Measurements from ENCODE around the gene CSMD2. TPM values are rescaled to one million over a fixed set of nuclear protein-coding genes. Genes with fewer than 3 reads are reported as not detected.
"Not testable (repeated sequence)": the region's sequence is repeated elsewhere in the genome, so short reads cannot be mapped to it uniquely, and the experiment has no call there.

Gene CSMD2
- total RNA-seq, 1 donor from 2014 or later: under 0.01 TPM

- DNase-seq (ENCODE audit: low read depth in 2 of 2): no peak
Measured at GRCh38 chr1:34055818-34056217, 109.2 kb downstream of the CSMD2 start.

- no peak for DNase-seq (ENCODE audit: low read depth in 2 of 2)
Measured at GRCh38 chr1:34054920-34055319, 110.1 kb downstream of the CSMD2 start.

GRCh38 chr1:34053660-34054059 is 111.4 kb downstream of the CSMD2 start:
- DNase-seq (ENCODE audit: low read depth in 2 of 2): no peak

DNA sequence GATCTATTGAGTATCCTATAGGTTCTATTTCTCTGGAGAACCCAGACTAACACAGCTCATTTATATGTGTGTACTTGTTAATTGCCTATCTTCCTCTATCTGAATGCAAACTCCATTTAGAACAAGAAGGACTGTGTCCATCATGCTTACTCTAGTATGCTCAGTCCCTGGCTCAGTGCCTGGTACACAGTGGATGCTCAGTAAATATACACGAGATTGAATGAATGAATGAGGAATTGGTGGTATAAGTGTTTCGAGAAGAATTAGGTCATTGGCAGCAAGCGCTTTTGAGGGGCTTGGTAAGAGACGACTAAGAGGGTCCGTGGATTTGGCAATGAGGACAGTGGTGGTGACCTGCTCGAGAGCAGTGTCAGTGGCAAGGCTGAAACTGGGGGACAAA is 112.5 kb downstream of the CSMD2 start:
- DNase-seq (ENCODE audit: low read depth in 2 of 2): no peak

DNA sequence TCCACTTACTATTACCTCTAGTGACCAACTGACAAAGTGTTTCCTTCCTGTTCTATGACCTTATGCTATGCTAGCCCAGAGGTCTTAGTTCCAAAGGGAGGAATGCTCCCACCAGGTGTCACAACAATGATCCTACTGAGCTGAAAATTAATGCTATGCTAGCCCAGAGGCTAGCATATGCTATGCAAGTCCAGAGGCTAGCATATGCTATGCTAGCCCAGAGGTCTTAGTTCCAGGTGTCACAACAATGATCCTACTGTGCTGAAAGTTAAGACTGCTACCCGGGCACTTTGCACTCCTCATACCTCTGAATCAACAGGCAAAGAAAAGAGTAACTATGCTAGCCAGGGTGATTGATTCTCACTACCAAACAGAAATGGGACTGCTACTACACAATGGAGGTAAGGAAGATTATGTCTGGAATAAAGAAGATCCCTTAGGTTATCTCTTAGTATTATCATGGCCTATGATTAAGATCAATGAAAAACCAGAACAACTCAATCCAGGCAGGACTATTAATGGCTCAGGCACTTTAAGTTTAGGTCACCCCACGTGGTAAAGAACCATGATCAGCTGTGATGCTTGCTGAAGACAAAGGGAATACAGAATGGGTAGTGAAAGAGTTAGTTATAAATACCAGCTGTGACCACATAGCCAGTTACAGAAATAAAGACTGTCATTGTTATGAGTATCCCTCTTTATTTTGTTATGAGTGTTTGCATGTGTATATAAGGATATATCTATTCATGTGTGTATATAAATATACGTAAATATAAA is 114.1 kb downstream of the CSMD2 start:
- DNase-seq (ENCODE audit: low read depth in 2 of 2): no peak

DNA sequence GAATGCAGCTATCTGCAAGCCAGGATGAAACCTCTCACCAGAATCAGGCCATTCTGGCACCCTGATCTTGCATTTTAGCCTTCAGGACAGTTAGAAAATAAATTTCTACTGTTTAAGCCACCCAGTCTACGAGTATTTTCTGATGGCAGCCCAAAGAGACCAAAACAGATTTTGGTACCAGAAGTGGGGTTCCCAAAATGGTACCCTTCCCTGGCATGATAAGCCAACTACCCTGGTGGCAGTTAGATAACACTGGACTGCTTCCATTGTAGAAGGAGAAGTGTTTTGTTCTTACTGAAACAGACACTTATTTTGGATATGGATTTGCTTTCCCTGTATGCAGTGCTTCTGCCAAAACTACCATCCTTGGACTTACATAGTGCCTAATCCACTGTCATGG is 115.0 kb downstream of the CSMD2 start:
- no peak for DNase-seq (ENCODE audit: low read depth in 2 of 2)

GRCh38 chr1:34049477-34049876 is 115.6 kb downstream of the CSMD2 start:
- DNase-seq (ENCODE audit: low read depth in 2 of 2): no peak

GRCh38 chr1:34037856-34038255 is 127.2 kb downstream of the CSMD2 start:
- DNase-seq (ENCODE audit: low read depth in 2 of 2): no peak

DNA sequence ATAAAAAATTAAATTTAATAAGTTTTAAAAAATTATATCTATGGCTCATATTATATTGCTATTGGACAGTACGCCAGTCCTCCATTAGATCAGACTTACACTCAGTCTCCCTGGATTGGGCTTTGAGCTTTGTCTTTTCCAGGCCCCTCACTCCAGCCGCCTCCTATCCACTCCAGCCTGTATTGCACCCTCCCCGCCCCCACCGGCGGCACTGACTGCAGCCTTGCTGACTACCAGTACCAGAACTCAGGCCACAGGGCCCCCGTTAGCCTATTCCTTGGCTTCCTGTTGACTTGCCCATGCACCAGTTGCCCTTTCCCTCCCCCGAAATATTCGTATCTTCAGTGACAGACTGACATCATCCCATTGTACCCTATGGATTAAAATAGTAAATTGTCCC is 127.9 kb downstream of the CSMD2 start:
- no peak for DNase-seq (ENCODE audit: low read depth in 2 of 2)

DNA sequence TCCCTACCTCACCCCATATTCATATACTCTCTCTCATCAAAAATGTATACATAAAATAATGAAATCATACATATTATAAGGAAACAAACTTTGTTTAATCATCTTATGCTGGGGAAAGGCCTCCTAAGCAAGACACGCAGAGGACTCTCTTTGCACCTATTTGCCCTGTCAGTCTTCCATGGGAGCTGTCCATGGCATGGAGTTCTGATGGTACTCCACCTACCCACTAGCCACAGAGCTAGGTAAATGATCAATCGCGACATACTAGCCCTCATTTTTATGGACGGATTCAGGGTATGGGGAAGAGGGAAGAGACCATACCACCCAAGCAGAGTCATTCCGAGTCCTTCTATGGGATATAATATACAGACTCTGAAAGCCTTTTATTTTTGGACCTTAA is 131.0 kb downstream of the CSMD2 start:
- DNase-seq (ENCODE audit: low read depth in 2 of 2): no peak

- no peak for DNase-seq (ENCODE audit: low read depth in 2 of 2)
Measured at GRCh38 chr1:34029954-34030353, 135.1 kb downstream of the CSMD2 start.

DNA sequence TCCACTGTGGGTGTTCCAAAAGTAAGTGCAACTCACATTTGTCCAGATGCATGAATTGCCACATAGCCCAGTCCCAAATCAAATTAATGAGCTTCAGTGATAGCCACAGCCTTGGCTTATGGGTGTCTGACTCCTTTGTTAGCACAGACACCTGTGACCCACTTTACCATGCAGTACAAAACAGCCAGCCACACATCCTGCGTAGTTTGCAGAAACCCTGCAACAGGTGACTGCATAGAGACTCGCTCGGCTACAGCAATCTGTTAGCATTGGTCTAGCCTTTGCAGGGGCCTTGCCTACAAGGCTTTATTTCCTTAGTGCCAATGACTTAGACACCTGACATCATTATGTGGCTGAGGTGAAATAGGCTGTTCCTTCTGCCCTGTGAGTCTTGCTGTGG is 135.5 kb downstream of the CSMD2 start:
- no peak for DNase-seq (ENCODE audit: low read depth in 2 of 2)

DNA sequence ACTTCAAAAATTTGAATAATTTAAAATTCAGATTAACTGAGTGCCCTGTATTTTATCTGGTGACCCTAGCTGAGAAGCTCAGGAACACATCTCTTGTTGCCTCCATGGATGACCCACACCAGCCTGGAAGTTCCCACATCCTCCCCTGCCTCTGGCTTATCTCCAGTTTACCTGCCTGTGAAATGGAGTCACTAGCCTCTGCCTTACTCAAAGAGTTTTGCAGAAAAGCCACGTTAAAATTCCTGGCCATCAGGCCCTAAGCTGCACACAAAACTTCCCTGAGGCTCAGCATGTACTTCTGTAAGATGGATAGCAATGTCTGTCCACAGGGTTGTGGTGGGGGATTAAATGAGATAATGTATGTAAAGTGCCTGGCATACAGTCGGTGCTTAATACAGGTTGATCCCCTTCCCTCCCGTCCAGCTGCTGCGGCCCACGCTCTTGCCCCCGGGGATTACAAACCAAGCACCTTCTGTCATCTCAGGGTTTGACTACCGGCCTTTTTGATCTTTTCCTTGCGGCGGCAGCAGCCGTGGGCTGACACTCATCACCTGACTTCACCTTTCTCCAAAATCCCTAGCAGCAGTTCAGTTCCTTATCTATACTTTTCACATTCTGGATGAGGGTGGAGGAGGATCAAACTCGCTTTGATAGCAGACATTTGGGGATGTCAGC is 136.5 kb downstream of the CSMD2 start:
- no peak for DNase-seq (ENCODE audit: low read depth in 2 of 2)

DNA sequence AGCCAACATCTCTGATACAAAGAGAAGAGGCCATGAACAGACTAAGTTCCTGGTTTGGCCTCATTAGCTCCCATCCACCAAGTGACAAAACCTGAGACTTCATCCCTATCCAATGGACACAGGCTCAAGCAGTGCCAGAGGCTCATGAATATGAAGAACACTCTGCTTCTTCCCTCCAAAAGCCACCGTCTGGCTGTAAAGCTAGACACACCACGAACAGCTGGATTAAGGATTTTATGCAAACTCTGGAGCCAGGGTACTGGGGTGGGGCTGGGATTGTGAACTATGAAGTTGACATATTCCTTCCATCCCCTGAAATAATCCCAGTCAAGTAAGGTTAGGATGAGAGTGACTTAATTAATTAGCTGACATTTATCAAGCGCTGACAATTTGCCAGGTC is 139.4 kb downstream of the CSMD2 start:
- no peak for DNase-seq (ENCODE audit: low read depth in 2 of 2)

GRCh38 chr1:34024485-34024884 is 140.5 kb downstream of the CSMD2 start:
- no peak for DNase-seq (ENCODE audit: low read depth in 2 of 2)

DNA sequence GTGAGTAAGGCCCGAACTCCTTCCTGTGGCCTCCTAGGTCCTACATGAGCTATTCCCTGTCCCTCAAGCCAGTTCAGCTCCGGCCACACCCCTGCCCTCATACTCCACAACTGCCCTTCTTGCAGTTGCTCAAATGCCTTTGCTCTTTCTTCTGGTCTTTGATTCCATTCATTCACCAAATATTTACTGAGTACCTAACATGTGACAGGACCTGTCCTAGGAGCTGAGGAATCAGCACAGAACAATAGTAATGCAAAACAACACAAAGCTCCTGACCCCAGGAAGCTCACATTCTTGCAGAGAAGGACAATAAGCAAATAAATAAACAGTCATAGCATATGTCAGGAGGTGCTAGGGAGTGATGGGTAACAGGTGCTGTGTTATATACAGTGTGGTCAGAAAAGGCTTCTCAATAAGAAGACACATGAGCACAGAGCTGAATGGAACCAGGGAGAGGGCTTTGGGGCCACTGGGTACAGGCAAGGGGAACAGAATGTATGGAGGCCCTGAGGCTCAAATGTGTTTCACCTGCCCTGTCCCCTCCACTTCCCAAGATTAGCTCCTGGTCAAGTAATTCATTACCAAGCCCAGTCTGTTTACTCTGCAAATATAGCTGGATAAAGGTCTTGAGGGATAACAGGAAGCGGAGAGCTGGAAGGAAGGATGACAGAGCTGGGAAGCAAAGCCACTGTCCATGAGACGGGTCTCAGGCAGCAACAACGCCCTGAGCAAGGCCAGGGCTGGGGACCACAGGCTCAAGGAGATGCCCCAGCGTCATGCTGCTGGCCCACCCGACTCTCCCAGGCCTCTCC is 145.1 kb downstream of the CSMD2 start:
- DNase-seq (ENCODE audit: low read depth in 2 of 2): no peak

DNA sequence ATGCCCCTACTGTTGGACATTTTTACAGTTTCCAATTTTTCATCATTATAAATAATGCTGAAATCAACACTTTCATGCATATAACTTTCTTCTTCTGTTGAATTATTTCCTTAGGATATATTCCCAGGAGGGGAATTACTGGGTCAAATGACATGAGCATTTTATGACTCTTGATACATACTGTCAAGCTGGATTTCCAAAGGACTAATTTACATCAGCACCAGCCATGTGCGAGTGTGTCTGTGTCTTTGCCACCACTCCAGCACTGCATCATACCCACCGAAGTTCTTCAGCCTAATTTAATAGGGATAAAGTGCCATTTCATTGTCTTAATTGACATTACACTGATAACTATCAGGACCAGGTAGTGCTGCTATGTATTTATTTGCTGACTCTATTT is 146.7 kb downstream of the CSMD2 start:
- DNase-seq (ENCODE audit: low read depth in 2 of 2): no peak

- DNase-seq (ENCODE audit: low read depth in 2 of 2): not testable (repeated sequence)
Measured at GRCh38 chr1:34016281-34016680, 148.7 kb downstream of the CSMD2 start.

GRCh38 chr1:34013958-34014737 is 150.9 kb downstream of the CSMD2 start:
- no peak for DNase-seq (ENCODE audit: low read depth in 2 of 2)

DNA sequence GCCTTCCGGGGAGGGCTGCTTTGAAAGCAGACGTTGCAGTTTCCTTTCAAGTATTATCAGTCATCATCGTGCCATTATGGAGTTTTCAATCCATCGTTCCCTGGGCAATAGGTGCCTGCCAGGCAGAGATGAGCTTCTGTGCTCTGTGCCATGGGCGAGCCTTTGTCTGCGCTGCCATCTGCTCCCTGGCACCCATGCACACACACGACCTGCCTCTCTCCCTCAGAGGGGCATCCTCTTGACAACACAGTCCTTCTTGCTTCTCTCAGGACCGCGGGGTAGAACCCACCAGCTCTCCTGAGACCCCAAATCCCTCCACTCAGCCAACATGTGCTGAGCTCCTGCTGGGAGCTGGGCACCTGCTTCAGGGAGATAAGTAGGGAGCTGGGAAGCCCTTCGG is 151.9 kb downstream of the CSMD2 start:
- no peak for DNase-seq (ENCODE audit: low read depth in 2 of 2)

GRCh38 chr1:34009340-34009985 is 155.6 kb downstream of the CSMD2 start:
- DNase-seq (ENCODE audit: low read depth in 2 of 2): no peak

All from dermis microvascular lymphatic vessel endothelial cell (primary cell).